Cardiac muscle cell (in vitro differentiated cells and primary cell): Measurements from ENCODE around the gene MYO1H. TPM values are rescaled to one million over a fixed set of nuclear protein-coding genes. Genes with fewer than 3 reads are reported as not detected.
A peak's percentile ranks its signal among the peaks of the same experiment; 100 is the strongest.

Source experiments
- DNase-seq, 2 donors: peaks; one replicate each; pipeline versions ENCODE4 v3.0.0 to v3.0.0-alpha.2; 2010 to 2017; ENCODE audit warnings: low read depth in 1 of 2, low spot score in 1 of 2
- H3K27ac ChIP-seq: fragments of 200-600 bp; sonication (generic); 2 replicates; pipeline ENCODE4 v1.5.1; 2016
- H3K27me3 ChIP-seq: fragments of 200-600 bp; sonication (generic); 2 replicates; pipeline ENCODE4 v1.6.0; 2016; ENCODE audit warnings: control low read depth
- H3K36me3 ChIP-seq: fragments of 200-600 bp; sonication (generic); 2 replicates; pipeline ENCODE4 v1.5.1; 2016; ENCODE audit warnings: control low read depth
- H3K4me1 ChIP-seq: fragments of 200-600 bp; sonication (generic); 2 replicates; pipeline ENCODE4 v1.8.1; 2017; ENCODE audit warnings: low read depth, mild to moderate bottlenecking, mixed run types
- H3K4me3 ChIP-seq: fragments of 200-600 bp; sonication (generic); 2 replicates; pipeline ENCODE4 v1.5.1; 2016; ENCODE audit warnings: mild to moderate bottlenecking
- H3K9me3 ChIP-seq: fragments of 200-600 bp; sonication (generic); 2 replicates; pipeline ENCODE4 v1.5.1; 2017; ENCODE audit warnings: low read depth, mild to moderate bottlenecking, control low read depth
- CTCF ChIP-seq: IDR thresholded peaks from 2 replicates; pipeline ENCODE4 v1.5.1; 2012; ENCODE audit warnings: low read depth, mild to moderate bottlenecking, low read length
- polyA plus RNA-seq: library from polyadenylated mRNA; unstranded; fragments of >200 nt; fragmentation: Nextera tagmentation; extraction: Ambion mirVana; gene quantifications from 2 replicates; pipeline ENCODE4 v1.2.1, GENCODE V29; 2016
- total RNA-seq: library from RNA; depleted of rRNA; stranded (reverse); fragments of >200 nt; gene quantifications from 2 replicates; pipeline ENCODE4 v1.2.3, GENCODE V29; 2016

The MYO1H gene
- total and polyA plus RNA-seq, 2 experiments from 2014 or later, result not detected

DNA sequence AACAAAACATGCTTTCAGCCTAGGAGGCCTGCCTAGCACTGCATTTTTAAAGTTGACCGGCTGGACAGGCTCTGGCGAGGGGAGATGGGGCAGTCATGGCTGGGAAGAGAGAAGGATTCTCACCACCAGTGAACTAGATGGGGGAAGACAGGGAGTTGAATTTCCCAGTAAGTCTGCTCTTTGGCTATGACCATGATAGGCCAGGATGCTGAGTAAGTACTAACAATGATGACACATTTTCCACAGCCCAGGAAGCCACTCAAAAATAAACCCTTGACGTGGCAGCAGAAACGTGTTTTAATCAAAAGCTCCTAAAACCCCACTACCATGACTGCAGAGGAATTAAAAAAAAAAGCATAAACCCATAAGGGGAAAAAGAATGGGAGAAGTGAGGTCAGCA is 110.4 kb downstream of the MYO1H start:
- Histone ChIP-seq H3K36me3 (peaks cover 50% of the 10 kb centered on the region), H3K4me3 (no peak overlapping the region), H3K27me3 (no peaks in the 10 kb centered on the region), H3K4me1 (peaks cover 52% of the 10 kb centered on the region), H3K9me3 (no peaks in the 10 kb centered on the region), H3K27ac (peak overlapping the region; percentile 100)
- TF ChIP-seq CTCF, result no peak
- DNase-seq, result peak in 1 of 2 donors; percentile 68

DNA sequence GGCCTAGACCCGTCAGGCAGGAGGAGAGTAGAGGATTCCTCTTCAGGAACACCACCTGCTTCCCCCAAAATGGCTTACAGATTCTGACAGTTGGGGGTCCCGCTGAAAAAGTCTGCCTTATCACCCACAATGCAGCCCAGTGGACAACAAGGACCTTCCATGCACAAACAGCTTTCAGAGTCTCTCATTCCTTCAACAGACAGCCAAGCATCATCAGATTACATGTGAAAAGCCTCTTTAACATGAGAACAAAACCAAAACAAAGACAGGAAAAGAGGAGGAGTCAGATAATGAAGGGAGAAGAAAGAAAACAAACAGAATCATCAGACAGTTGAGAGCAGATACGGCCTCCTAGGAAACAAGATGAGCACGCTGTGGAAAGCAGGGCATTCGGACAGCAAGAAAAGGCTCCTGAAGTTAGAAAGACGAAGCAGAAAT is 111.1 kb downstream of the MYO1H start:
- no peak overlapping the region for H3K4me3 ChIP-seq
- peaks cover 57% of the 10 kb centered on the region for H3K4me1 ChIP-seq
- H3K27ac ChIP-seq, result peak overlapping the region; percentile 100
- peaks cover 44% of the 10 kb centered on the region for H3K36me3 ChIP-seq
- H3K27me3 ChIP-seq, result no peaks in the 10 kb centered on the region
- no peak for TF ChIP-seq CTCF
- DNase-seq, result peak in 1 of 2 donors; percentile 56
- H3K9me3 ChIP-seq, result no peaks in the 10 kb centered on the region

DNA sequence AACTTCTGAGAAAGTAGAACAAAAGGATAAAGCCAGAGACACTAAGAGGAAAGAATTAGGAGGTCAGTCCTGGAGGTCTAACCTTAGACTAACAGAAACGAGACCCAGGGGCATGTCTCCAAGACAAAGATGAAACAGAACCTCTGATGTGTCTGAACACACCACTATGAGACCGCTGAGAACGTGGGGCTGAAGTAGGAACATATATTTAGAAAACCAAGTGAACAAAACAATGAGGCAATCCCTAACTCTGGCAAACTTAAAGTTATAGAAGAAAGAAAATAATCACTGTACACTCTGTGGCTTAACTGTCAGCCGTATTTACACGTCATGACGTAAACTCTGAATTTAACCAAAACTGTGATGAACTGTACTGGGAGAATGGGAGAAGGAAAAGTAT is 111.5 kb downstream of the MYO1H start:
- TF ChIP-seq CTCF, result no peak
- peaks cover 62% of the 10 kb centered on the region for H3K4me1 ChIP-seq
- H3K4me3 ChIP-seq, result no peak overlapping the region
- peak overlapping the region; percentile 100 for H3K27ac ChIP-seq
- no peaks in the 10 kb centered on the region for H3K27me3 ChIP-seq
- H3K36me3 ChIP-seq, result peaks cover 40% of the 10 kb centered on the region
- DNase-seq, result peak in 1 of 2 donors; percentile 29
- H3K9me3 ChIP-seq, result no peaks in the 10 kb centered on the region

GRCh38 chr12:109460538-109460937 is 112.8 kb downstream of the MYO1H start:
- no peak for TF ChIP-seq CTCF
- H3K27ac ChIP-seq, result peak overlapping the region; percentile 100
- no peak overlapping the region for H3K4me3 ChIP-seq
- peaks cover 74% of the 10 kb centered on the region for H3K4me1 ChIP-seq
- H3K36me3 ChIP-seq, result peaks cover 29% of the 10 kb centered on the region
- no peak for DNase-seq
- no peaks in the 10 kb centered on the region for H3K9me3 ChIP-seq
- no peaks in the 10 kb centered on the region for H3K27me3 ChIP-seq

DNA sequence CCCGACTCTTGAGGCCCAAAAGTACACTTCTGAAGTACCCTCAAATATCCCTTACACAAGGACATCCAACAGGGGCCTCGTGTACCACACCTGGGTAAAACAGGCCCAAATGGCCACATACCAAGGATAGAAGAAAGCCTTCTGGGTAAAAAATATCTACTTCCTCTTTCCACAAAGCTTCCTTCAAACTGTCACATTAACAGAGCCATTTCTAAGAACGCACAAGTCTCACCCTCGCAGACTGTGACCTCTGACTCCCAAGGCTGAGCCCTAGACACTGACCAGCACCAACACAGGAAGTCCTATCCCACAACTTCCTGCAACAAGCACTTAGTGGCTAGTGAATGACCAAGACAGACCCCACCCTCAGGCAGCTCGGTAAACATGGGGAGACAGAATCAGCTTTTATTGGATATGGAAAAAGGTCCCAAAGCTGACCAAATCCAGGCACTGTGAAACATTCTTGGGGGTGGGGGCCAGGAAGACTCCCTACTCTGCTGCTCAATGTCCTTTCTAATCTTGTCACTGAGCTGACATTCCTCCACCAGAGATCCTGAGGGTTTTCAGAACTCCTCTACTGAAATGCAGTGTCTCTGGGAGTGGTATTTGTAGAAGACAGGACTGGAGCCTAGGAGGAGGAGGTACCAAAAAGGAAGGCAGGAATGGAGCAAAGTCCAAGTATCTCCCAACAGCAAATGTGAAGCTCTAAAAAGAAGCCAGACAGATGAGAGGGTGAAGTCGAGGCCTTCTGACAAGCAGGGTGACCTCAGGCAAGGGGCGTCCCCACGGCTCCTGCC is 113.5 kb downstream of the MYO1H start:
- Histone ChIP-seq H3K4me3 (no peak overlapping the region), H3K27me3 (no peaks in the 10 kb centered on the region), H3K4me1 (peaks cover 82% of the 10 kb centered on the region), H3K9me3 (no peaks in the 10 kb centered on the region), H3K27ac (peak overlapping the region; percentile 100), H3K36me3 (peaks cover 23% of the 10 kb centered on the region)
- peak; percentile 28 to 58 for DNase-seq
- no peak for TF ChIP-seq CTCF
